Natural killer cell (primary cell): ENCODE measurements around the gene MN1. TPM values are rescaled to one million over a fixed set of nuclear protein-coding genes. Genes with fewer than 3 reads are reported as not detected.
A peak's percentile ranks its signal among the peaks of the same experiment; 100 is the strongest.

Experiments used
- ATAC-seq, 3 donors: fragments of 150-1000 bp in 2 of 3; fragments of 200-7000 bp in 1 of 3; cut with Tn5 transposase; 1 replicate in 1 of 3; 2 replicates in 2 of 3; pipeline ENCODE4 v1.10.0; 2021; ENCODE audit warnings: mild to moderate bottlenecking in 2 of 3, moderate library complexity in 2 of 3
- DNase-seq, 2 donors: peaks; one replicate each; pipeline versions ENCODE4 v3.0.0 to v3.0.0-alpha.2; 2013 to 2021; ENCODE audit warnings: mixed read lengths in 1 of 2
- H3K27ac ChIP-seq: one replicate; pipeline ENCODE4 v1.5.1; 2013; ENCODE audit warnings: mild to moderate bottlenecking, low read length
- H3K27me3 ChIP-seq: one replicate; pipeline ENCODE4 v1.6.1; 2013; ENCODE audit warnings: low read length; ENCODE audit not compliant: control insufficient read depth, insufficient read depth
- H3K36me3 ChIP-seq: one replicate; pipeline ENCODE4 v1.6.1; 2013; ENCODE audit warnings: low read length; ENCODE audit not compliant: control insufficient read depth, insufficient read depth
- H3K4me1 ChIP-seq: one replicate; pipeline ENCODE4 v1.6.1; 2013; ENCODE audit warnings: low read length; ENCODE audit not compliant: control insufficient read depth, insufficient read depth
- H3K4me3 ChIP-seq: one replicate; pipeline ENCODE4 v1.5.1; 2013; ENCODE audit warnings: low read length
- H3K9me3 ChIP-seq: one replicate; pipeline ENCODE4 v1.6.1; 2013; ENCODE audit warnings: low read length; ENCODE audit not compliant: control insufficient read depth, insufficient read depth
- H3K27ac Mint-ChIP-seq, 2 donors: one replicate each; pipeline ENCODE4 v1.8.0; 2022; ENCODE audit warnings: mild to moderate bottlenecking in 2 of 2, mixed read lengths in 2 of 2, moderate library complexity in 1 of 2
- H3K27me3 Mint-ChIP-seq, 2 donors: one replicate each; pipeline ENCODE4 v1.8.0; 2022; ENCODE audit warnings: low read depth in 2 of 2, mixed read lengths in 2 of 2
- H3K36me3 Mint-ChIP-seq: one replicate; pipeline ENCODE4 v1.8.0; 2022; ENCODE audit warnings: mixed read lengths
- H3K4me1 Mint-ChIP-seq, 2 donors: one replicate each; pipeline ENCODE4 v1.8.0; 2022; ENCODE audit warnings: mixed read lengths in 2 of 2
- H3K4me3 Mint-ChIP-seq: one replicate; pipeline ENCODE4 v1.8.0; 2022; ENCODE audit warnings: mild to moderate bottlenecking, moderate library complexity, mixed read lengths
- H3K9me3 Mint-ChIP-seq, 2 donors: one replicate each; pipeline ENCODE4 v1.8.0; 2022; ENCODE audit warnings: mixed read lengths in 2 of 2
- WGBS: methylation state at CpG from one replicate; pipeline ENCODE4 v1.1.7; 2013; ENCODE audit warnings: missing lambda C conversion rate; ENCODE audit not compliant: insufficient coverage; 5-methylcytosine and 5-hydroxymethylcytosine counted together
- intact Hi-C: fragments of 100-400 bp; cut with micrococcal nuclease; formaldehyde crosslinking; loops from one replicate; pipeline ENCODE4 v1.14.2; 2022
- total RNA-seq, 4 donors: library from RNA; stranded (reverse); fragments of 120-200 nt in 1 of 4; gene quantifications; one replicate each; pipeline versions ENCODE4 v1.2.3 to v1.2.4, GENCODE V29; 2013 to 2022
- TF ChIP-seq, protein P1 (sequence below): fragments of 200-600 bp; IDR thresholded peaks from one replicate; pipeline ENCODE4 v1.8.0; 2022; ENCODE audit warnings: antibody characterized with exemption

MN1 gene
- total RNA-seq, 3 donors from 2014 or later (not counting 1 experiment from before 2014, with no cell fraction given): 0.39 to 0.83 (median 0.82) TPM

DNA sequence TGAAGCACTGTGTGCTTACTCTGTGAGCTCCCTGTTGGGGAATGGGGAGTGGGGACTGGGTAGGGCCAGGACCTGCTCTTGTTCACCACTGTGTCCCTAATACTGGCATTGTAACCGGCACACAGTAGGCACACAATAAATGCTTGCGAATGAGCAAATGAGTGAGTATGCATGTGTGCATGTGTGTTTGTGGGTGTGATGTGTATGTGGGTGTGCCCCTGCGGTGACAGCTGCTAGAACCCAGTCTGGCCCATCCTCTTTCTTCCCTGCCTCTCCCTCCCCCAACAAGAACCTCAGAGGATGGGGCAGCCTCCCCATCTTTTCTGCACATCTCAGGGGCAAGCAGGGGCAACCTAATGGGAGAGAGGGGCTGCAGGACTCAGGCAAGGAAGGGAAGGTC is 90.5 kb downstream of the MN1 start:
- Mint-ChIP-seq H3K27me3 (peaks cover 8 to 13% of the 10 kb centered on the region in 2 donors), H3K4me1 (peaks cover 11 to 21% of the 10 kb centered on the region in 2 donors), H3K9me3 (no peaks in the 10 kb centered on the region), H3K4me3 (no peak overlapping the region), H3K27ac (no peak overlapping the region), H3K36me3 (no peaks in the 10 kb centered on the region)
- ATAC-seq (peak in 1 of 3 donors; percentile 5), DNase-seq (no peak)
- intact Hi-C loops: no loop called here
- peaks cover 8% of the 10 kb centered on the region for H3K4me1 ChIP-seq
- no peaks in the 10 kb centered on the region for H3K36me3 ChIP-seq
- H3K27ac ChIP-seq: no peak overlapping the region
- TF ChIP-seq, protein P1, sequence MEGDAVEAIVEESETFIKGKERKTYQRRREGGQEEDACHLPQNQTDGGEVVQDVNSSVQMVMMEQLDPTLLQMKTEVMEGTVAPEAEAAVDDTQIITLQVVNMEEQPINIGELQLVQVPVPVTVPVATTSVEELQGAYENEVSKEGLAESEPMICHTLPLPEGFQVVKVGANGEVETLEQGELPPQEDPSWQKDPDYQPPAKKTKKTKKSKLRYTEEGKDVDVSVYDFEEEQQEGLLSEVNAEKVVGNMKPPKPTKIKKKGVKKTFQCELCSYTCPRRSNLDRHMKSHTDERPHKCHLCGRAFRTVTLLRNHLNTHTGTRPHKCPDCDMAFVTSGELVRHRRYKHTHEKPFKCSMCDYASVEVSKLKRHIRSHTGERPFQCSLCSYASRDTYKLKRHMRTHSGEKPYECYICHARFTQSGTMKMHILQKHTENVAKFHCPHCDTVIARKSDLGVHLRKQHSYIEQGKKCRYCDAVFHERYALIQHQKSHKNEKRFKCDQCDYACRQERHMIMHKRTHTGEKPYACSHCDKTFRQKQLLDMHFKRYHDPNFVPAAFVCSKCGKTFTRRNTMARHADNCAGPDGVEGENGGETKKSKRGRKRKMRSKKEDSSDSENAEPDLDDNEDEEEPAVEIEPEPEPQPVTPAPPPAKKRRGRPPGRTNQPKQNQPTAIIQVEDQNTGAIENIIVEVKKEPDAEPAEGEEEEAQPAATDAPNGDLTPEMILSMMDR: no peak
- no peak overlapping the region for H3K4me3 ChIP-seq
- 91% methylated on average over 2 of the region's 3 CpGs for WGBS
- H3K9me3 ChIP-seq: no peaks in the 10 kb centered on the region
- H3K27me3 ChIP-seq: no peaks in the 10 kb centered on the region

DNA sequence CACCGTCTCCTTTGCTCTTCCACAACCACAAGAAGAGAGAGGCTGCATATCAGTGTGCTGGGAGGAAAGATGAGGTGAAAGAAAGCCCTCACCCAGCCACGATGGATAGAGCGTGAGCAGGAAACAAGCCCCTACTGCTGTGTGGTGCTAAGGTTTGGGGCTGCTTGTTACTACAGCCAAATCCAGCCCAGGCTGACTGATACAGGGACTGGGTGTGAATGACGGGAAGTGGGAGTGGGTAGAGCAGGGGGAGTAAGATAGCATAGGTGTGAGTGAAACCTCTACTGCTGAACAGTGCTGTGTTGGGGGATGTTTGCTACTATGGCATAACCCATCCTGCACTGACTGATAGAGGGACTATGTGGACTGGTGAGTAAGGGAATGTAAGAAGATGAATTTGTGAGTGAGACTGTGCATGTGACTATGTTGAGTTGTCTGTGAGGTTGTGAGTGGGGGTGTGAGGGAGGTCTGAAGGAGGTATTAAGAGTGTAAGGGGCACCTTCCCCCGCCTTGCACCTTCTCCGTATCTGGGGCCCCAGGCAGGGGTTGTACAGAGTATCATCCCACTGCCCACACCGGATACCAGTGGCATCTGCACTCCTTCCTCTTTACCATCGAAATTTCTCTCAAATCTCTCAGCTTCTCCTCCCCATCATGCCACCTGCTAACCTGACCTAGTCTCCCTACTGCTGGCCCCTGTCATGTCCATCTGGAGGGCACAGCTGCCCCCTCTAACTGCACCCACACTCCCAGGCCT is 91.5 kb downstream of the MN1 start:
- DNase-seq (no peak), ATAC-seq (peak in 2 of 3 donors; percentile 21 to 36)
- no peaks in the 10 kb centered on the region for H3K36me3 ChIP-seq
- H3K27me3 ChIP-seq: no peaks in the 10 kb centered on the region
- no peak overlapping the region for H3K27ac Mint-ChIP-seq
- 31% methylated on average over 7 of the region's 8 CpGs for WGBS
- no peak overlapping the region for H3K4me3 Mint-ChIP-seq
- H3K9me3 ChIP-seq: no peaks in the 10 kb centered on the region
- no peak overlapping the region for H3K4me3 ChIP-seq
- H3K4me1 ChIP-seq: peaks cover 8% of the 10 kb centered on the region
- H3K4me1 Mint-ChIP-seq: peaks cover 11 to 21% of the 10 kb centered on the region in 2 donors
- H3K9me3 Mint-ChIP-seq: no peaks in the 10 kb centered on the region
- H3K27me3 Mint-ChIP-seq: peaks cover 10% of the 10 kb centered on the region in 2 donors
- intact Hi-C loops: no loop called here
- H3K36me3 Mint-ChIP-seq: no peaks in the 10 kb centered on the region
- TF ChIP-seq, protein P1: no peak
- no peak overlapping the region for H3K27ac ChIP-seq

DNA sequence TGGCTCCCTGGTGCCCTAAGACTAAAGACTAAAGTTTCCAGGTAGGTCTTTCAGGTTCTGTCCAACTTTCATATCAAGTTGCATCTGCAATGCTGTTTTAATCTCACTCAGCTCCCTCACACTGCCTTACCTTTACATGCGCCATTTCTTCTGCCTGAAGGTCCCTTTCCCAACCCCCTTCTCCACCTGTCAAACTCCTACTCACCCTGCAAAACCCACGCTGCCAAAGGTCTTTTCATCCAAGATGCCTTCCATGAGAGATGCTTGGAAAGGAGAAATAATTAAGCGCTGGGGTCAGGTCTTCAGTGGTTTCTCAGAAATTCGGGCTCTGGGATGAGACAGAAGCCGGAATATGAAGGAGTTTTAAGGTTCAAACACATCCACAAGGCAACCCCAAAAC is 95.1 kb downstream of the MN1 start:
- Mint-ChIP-seq H3K4me3 (no peak overlapping the region), H3K27me3 (peaks cover 0 to 13% of the 10 kb centered on the region in 2 donors), H3K27ac (no peak overlapping the region), H3K36me3 (no peaks in the 10 kb centered on the region), H3K4me1 (peaks cover 11 to 21% of the 10 kb centered on the region in 2 donors), H3K9me3 (no peaks in the 10 kb centered on the region)
- WGBS: 78% methylated on average over 5 of the region's 5 CpGs
- no peak for DNase-seq
- Histone ChIP-seq H3K4me3 (no peak overlapping the region), H3K9me3 (no peaks in the 10 kb centered on the region), H3K4me1 (peaks cover 8% of the 10 kb centered on the region), H3K27me3 (no peaks in the 10 kb centered on the region), H3K27ac (no peak overlapping the region), H3K36me3 (no peaks in the 10 kb centered on the region)
- TF ChIP-seq, protein P1: no peak
- intact Hi-C loops: no loop called here
- ATAC-seq: no peak
